ENCODE measurements around the gene TBX5.

The TBX5 gene

GRCh38 chr12:114447274-114447716 is 41.4 kb upstream of the TBX5 start:
- no peak for DNase-seq (ENCODE audit: low read depth)
- H3K4me3 ChIP-seq (replicated peaks; ENCODE audit: low read depth, low read length) = no peak overlapping the region
- TF ChIP-seq, protein P1, sequence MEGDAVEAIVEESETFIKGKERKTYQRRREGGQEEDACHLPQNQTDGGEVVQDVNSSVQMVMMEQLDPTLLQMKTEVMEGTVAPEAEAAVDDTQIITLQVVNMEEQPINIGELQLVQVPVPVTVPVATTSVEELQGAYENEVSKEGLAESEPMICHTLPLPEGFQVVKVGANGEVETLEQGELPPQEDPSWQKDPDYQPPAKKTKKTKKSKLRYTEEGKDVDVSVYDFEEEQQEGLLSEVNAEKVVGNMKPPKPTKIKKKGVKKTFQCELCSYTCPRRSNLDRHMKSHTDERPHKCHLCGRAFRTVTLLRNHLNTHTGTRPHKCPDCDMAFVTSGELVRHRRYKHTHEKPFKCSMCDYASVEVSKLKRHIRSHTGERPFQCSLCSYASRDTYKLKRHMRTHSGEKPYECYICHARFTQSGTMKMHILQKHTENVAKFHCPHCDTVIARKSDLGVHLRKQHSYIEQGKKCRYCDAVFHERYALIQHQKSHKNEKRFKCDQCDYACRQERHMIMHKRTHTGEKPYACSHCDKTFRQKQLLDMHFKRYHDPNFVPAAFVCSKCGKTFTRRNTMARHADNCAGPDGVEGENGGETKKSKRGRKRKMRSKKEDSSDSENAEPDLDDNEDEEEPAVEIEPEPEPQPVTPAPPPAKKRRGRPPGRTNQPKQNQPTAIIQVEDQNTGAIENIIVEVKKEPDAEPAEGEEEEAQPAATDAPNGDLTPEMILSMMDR (IDR thresholded peaks at IDR 0.05; ENCODE audit: low read length, missing control alignments) = no peak

DNA sequence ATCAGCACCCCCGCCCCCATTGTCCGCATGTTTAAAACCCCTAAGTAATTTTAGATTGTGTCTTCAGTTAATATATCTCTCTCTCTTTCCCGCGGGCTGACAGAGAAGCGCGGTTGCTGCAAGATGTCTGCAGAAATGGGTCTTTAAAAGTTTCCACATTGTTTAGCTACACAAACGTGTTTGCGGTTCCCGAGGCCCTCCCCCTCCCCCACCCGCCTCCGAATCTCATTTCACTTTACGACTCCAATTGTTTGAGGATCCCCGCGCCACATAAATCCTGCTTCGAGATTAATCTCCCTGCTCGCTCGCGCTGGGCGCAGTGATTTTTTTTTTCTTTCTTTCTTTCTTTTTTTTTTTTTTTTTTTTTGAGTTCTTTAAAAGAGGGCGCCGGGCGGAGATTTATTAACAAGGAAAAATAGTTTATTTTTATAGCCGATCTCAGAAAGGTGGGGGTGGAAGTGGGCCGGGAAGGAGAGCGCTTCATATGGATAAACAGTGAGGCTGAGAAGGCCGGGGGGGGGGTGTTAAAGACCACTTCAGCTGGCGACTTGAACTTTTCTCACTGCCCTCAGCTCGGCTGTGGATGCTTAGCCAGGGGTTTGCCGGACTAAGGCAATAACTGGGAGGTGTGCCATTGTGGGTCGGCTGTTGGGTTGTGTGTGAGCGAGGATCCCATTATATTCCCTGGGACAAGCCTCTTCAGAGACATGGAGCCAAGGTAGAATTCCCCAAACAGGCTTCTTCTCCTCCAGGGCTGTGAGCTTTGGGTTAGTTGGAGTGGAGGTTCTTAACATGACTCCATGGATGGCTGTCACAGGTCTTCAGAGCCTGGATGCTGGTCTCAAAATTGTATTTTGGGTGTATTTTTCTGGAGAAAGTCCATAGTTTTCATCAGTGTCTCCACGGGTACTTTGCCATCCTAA is 39.7 kb upstream of the TBX5 start:
- TF ChIP-seq, protein P1 (IDR thresholded peaks at IDR 0.05; ENCODE audit: low read length, missing control alignments) = no peak
- DNase-seq (ENCODE audit: low read depth) = no peak
- H3K4me3 ChIP-seq (replicated peaks; ENCODE audit: low read depth, low read length) = no peak overlapping the region

GRCh38 chr12:114444422-114445279 is 38.7 kb upstream of the TBX5 start:
- TF ChIP-seq, protein P1 (IDR thresholded peaks at IDR 0.05; ENCODE audit: low read length, missing control alignments) = no peak

DNA sequence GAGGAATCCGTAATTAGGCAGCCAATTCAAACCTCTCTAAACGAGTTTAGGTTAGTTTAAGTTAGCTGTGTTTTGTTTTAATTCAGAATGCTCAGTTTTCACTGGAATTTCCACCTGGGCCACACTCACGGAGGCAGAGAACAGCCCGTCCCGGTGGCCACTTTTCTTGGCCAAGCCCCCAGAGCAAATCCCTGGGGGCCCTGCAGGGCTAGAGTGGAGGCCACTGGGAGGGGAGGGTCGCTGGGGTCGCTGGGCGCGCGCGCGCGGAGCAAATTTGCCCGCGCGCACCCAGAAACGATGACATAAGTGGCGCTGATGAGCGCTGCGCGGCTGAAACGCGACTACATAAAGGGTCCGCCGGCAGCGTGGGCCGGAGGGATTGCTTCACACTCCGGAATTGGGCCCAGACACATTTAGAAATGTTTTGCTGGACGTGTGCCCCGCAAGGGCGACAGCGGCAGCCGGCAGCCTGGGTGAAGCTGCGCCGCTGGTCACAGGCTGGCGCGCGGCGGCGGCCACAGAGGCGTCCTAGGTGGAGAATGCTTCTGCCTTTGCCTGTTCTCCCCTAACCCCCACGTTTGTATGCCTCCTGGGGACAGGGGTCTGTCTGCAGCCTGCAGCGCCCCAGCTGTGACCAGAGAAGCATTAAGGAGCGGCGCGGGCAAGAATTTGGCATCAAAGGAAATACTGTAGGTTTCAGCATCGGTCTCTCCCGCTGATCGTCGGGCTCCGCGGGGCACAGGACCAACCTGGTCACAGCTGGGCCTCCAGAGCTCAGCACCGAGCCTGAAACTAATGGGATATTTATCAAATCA is 37.9 kb upstream of the TBX5 start:
- H3K4me3 ChIP-seq (replicated peaks; ENCODE audit: low read depth, low read length) = no peak overlapping the region
- DNase-seq (ENCODE audit: low read depth) = no peak
- TF ChIP-seq, protein P1 (IDR thresholded peaks at IDR 0.05; ENCODE audit: low read length, missing control alignments) = no peak

More at GRCh38 chr12:114444422-114445279, 38.7 kb upstream of the TBX5 start:
- H3K4me3 ChIP-seq (replicated peaks; ENCODE audit: low read depth, low read length) = no peak overlapping the region
- no peak for DNase-seq (ENCODE audit: low read depth)

DNA sequence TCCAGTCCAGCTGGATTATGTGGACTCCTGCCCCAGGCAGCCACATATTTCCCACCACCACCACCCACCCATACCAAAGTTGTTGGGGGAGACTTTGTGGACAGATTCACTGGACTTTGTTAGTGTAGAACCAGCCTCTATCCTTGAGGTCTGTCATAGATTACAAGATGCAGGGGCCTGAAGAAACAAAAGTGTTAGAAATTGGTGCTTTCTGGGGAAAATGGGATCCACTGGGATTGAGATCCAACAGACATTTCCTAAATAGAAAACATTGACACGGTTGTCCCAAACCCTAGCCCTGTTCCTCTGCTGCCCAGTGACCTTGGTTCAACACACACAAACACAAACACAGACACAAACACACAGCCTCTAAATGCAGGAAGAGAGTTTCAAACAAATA is 36.6 kb upstream of the TBX5 start:
- TF ChIP-seq, protein P1 (IDR thresholded peaks at IDR 0.05; ENCODE audit: low read length, missing control alignments) = no peak
- H3K4me3 ChIP-seq (replicated peaks; ENCODE audit: low read depth, low read length) = no peak overlapping the region
- DNase-seq (ENCODE audit: low read depth) = no peak

- no peak overlapping the region for H3K4me3 ChIP-seq (replicated peaks; ENCODE audit: low read depth, low read length)
- TF ChIP-seq, protein P1 (IDR thresholded peaks at IDR 0.05; ENCODE audit: low read length, missing control alignments) = no peak
- DNase-seq (ENCODE audit: low read depth) = no peak
These were observed 35.6 kb upstream of the TBX5 start for GRCh38 chr12:114441545-114441944.
